Peyer's patch (tissue), 4 donors: ENCODE results near the gene ATP1A1.

Source experiments
- POLR2A ChIP-seq, 2 donors: fragments of 450-650 bp; IDR thresholded peaks; one replicate each; pipeline ENCODE4 v1.5.1; 2017; ENCODE audit warnings: antibody characterized with exemption in 2 of 2, mild to moderate bottlenecking in 2 of 2, moderate library complexity in 2 of 2
- TF ChIP-seq, protein P1 (sequence below), 6 experiments: fragments of 450-650 bp in 4 of 6; fragments of 200-600 bp in 2 of 6; sonication (generic) in 1 of 6; IDR thresholded peaks; one replicate each; pipeline ENCODE4 v1.5.1; 2017 to 2019; ENCODE audit warnings: antibody characterized with exemption in 6 of 6, mild to moderate bottlenecking in 3 of 6, moderate library complexity in 1 of 6

DNA sequence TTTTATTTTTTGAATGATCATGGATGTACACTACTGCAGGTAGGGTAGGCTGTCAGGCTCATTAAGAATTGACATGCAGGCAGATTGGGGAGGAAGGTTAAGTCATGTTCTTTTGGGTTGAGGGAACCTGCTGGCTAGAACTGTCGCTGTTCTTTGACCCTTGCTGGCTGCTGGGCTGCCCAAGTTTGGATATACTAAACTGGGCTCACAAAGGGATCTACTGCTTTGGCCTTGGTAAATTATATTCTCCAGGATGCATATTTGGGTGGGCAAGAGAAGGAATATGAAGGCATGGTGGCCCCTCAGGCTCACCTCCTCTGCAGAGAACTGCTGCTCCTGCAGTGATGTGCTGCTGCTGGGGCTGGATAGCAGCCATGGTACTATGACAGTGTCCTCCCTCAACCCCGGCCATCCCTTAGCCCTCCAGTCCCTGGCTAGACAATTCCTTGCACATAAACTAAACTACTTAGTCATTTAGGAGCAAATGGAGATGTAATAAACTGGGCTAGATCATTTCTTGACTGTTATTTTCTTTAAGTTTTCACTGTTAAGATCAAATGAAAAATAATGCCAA, 6.1 kb downstream of the ATP1A1 start:
- TF ChIP-seq, protein P1, sequence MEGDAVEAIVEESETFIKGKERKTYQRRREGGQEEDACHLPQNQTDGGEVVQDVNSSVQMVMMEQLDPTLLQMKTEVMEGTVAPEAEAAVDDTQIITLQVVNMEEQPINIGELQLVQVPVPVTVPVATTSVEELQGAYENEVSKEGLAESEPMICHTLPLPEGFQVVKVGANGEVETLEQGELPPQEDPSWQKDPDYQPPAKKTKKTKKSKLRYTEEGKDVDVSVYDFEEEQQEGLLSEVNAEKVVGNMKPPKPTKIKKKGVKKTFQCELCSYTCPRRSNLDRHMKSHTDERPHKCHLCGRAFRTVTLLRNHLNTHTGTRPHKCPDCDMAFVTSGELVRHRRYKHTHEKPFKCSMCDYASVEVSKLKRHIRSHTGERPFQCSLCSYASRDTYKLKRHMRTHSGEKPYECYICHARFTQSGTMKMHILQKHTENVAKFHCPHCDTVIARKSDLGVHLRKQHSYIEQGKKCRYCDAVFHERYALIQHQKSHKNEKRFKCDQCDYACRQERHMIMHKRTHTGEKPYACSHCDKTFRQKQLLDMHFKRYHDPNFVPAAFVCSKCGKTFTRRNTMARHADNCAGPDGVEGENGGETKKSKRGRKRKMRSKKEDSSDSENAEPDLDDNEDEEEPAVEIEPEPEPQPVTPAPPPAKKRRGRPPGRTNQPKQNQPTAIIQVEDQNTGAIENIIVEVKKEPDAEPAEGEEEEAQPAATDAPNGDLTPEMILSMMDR (IDR thresholded peaks at IDR 0.05) = no peak
- no peak for TF ChIP-seq POLR2A (IDR thresholded peaks at IDR 0.05)
